SW 1271 (cell line): Measurements from ENCODE around the gene ZNF408.
"Not testable (repeated sequence)": the region's sequence is repeated elsewhere in the genome, so short reads cannot be mapped to it uniquely, and the experiment has no call there.

Experiments used
- DNase-seq, 2 experiments: peaks; one replicate each; lab custom pipeline; 2025; lab: John Stamatoyannopoulos, UW

The ZNF408 gene

GRCh38 chr11:46700241-46701077 is at the start of gene ZNF408, which contains the start of gene ARHGAP1:
ZNF408 (plus strand) TSS chr11:46701031; CDS start chr11:46701048, 17 bp downstream.
ARHGAP1 (minus strand) TSS chr11:46700619; CDS start chr11:46696107, 4,512 bp downstream.
- DNase-seq, result peak; percentile 98

GRCh38 chr11:46655631-46656030 is 45.2 kb upstream of the ZNF408 start:
- no peak for DNase-seq

GRCh38 chr11:46657186-46657585 is 43.6 kb upstream of the ZNF408 start:
- DNase-seq, result no peak

GRCh38 chr11:46658259-46658658 is 42.6 kb upstream of the ZNF408 start:
- no peak for DNase-seq

GRCh38 chr11:46659908-46660307 is 40.9 kb upstream of the ZNF408 start:
- no peak for DNase-seq

- DNase-seq, result no peak
Observed at GRCh38 chr11:46661836-46662235, 39.0 kb upstream of the ZNF408 start.

- no peak for DNase-seq
Observed at GRCh38 chr11:46662366-46662765, 38.5 kb upstream of the ZNF408 start.

GRCh38 chr11:46663277-46663940 is 37.4 kb upstream of the ZNF408 start:
- DNase-seq, result no peak

GRCh38 chr11:46664612-46665011 is 36.2 kb upstream of the ZNF408 start:
- DNase-seq, result no peak

GRCh38 chr11:46665356-46665755 is 35.5 kb upstream of the ZNF408 start:
- no peak for DNase-seq

- DNase-seq, result no peak
Observed at GRCh38 chr11:46666516-46666915, 34.3 kb upstream of the ZNF408 start.

- no peak for DNase-seq
Observed at GRCh38 chr11:46667043-46667481, 33.8 kb upstream of the ZNF408 start.

- DNase-seq, result no peak
Observed at GRCh38 chr11:46668480-46669085, 32.2 kb upstream of the ZNF408 start.

- DNase-seq, result no peak
Observed at GRCh38 chr11:46669711-46670139, 31.1 kb upstream of the ZNF408 start.

GRCh38 chr11:46670521-46670920 is 30.3 kb upstream of the ZNF408 start:
- not testable (repeated sequence) for DNase-seq

GRCh38 chr11:46671958-46672315 is 28.9 kb upstream of the ZNF408 start:
- no peak for DNase-seq

GRCh38 chr11:46672381-46672839 is 28.4 kb upstream of the ZNF408 start:
- DNase-seq, result no peak

- no peak for DNase-seq
Observed at GRCh38 chr11:46673713-46674462, 26.9 kb upstream of the ZNF408 start.

GRCh38 chr11:46674463-46675287 is 26.2 kb upstream of the ZNF408 start:
- DNase-seq, result no peak

- DNase-seq, result no peak
Observed at GRCh38 chr11:46675288-46675851, 25.5 kb upstream of the ZNF408 start.

GRCh38 chr11:46675949-46676348 is 24.9 kb upstream of the ZNF408 start:
- no peak for DNase-seq
